Osteoblast (primary cell): ENCODE results near the gene XXYLT1. TPM values are rescaled to one million over a fixed set of nuclear protein-coding genes. Genes with fewer than 3 reads are reported as not detected.

Experiments
- DNase-seq: peaks from one replicate; pipeline ENCODE4 v3.0.0; 2011; ENCODE audit warnings: low spot score, mixed read lengths; ENCODE audit not compliant: insufficient read length; ENCODE audit errors: missing footprints
- H2AFZ ChIP-seq: 2 replicates; pipeline ENCODE4 v1.6.0; 2011; ENCODE audit warnings: mild to moderate bottlenecking, low read length
- H3K27ac ChIP-seq: 2 replicates; pipeline ENCODE4 v1.5.1; 2011; ENCODE audit warnings: mild to moderate bottlenecking, low read depth, low read length, moderate library complexity
- H3K27me3 ChIP-seq: 2 replicates; pipeline ENCODE4 v1.6.0; 2012; ENCODE audit warnings: mild to moderate bottlenecking, control low read depth, inconsistent platforms, low read length, moderate library complexity; ENCODE audit not compliant: insufficient read depth
- H3K36me3 ChIP-seq: 2 replicates; pipeline ENCODE4 v1.5.1; 2011; ENCODE audit warnings: mild to moderate bottlenecking, low read length, control low read depth, moderate library complexity; ENCODE audit not compliant: insufficient read depth
- H3K4me1 ChIP-seq: 2 replicates; pipeline ENCODE4 v1.5.1; 2011; ENCODE audit warnings: mild to moderate bottlenecking, low read length, control low read depth, moderate library complexity; ENCODE audit not compliant: insufficient read depth
- H3K4me2 ChIP-seq: 2 replicates; pipeline ENCODE4 v1.6.0; 2011; ENCODE audit warnings: mild to moderate bottlenecking, low read length; ENCODE audit not compliant: insufficient read depth
- H3K4me3 ChIP-seq: fragments of 200-600 bp; sonication (generic); 3 replicates; pipeline ENCODE4 v1.5.1; 2012; ENCODE audit warnings: mild to moderate bottlenecking, low read length, inconsistent platforms; ENCODE audit not compliant: insufficient read depth
- H3K79me2 ChIP-seq: 2 replicates; pipeline ENCODE4 v1.6.0; 2012; ENCODE audit warnings: mild to moderate bottlenecking, low read length, control low read depth, inconsistent platforms; ENCODE audit not compliant: insufficient read depth
- H3K9me3 ChIP-seq: 2 replicates; pipeline ENCODE4 v1.5.1; 2011; ENCODE audit warnings: low read depth, low read length, control low read depth
- H4K20me1 ChIP-seq: 2 replicates; pipeline ENCODE4 v1.6.0; 2012; ENCODE audit warnings: mild to moderate bottlenecking, low read length, control low read depth; ENCODE audit not compliant: insufficient read depth
- total RNA-seq: library from RNA; depleted of rRNA; stranded (reverse); fragments of >200 nt; gene quantifications from 2 replicates; pipeline ENCODE4 v1.2.3, GENCODE V29; 2012
- TF ChIP-seq, protein P1 (sequence below): IDR thresholded peaks from 2 replicates; pipeline ENCODE4 v1.5.1; 2011; ENCODE audit warnings: mild to moderate bottlenecking, low read depth, low read length, moderate library complexity; ENCODE audit errors: extremely low read depth

Gene XXYLT1
- total RNA-seq, 1 donor: 28.2 TPM

GRCh38 chr3:195044411-195044810, 226.5 kb downstream of the XXYLT1 start:
- Histone ChIP-seq H3K79me2 (no peaks in the 10 kb centered on the region), H3K9me3 (no peaks in the 10 kb centered on the region), H3K4me2 (no peak overlapping the region), H3K4me1 (no peaks in the 10 kb centered on the region), H3K4me3 (no peak overlapping the region), H4K20me1 (no peaks in the 10 kb centered on the region), H2AFZ (no peak overlapping the region), H3K27ac (no peak overlapping the region), H3K27me3 (peaks cover 7% of the 10 kb centered on the region), H3K36me3 (no peaks in the 10 kb centered on the region)
- TF ChIP-seq, protein P1, sequence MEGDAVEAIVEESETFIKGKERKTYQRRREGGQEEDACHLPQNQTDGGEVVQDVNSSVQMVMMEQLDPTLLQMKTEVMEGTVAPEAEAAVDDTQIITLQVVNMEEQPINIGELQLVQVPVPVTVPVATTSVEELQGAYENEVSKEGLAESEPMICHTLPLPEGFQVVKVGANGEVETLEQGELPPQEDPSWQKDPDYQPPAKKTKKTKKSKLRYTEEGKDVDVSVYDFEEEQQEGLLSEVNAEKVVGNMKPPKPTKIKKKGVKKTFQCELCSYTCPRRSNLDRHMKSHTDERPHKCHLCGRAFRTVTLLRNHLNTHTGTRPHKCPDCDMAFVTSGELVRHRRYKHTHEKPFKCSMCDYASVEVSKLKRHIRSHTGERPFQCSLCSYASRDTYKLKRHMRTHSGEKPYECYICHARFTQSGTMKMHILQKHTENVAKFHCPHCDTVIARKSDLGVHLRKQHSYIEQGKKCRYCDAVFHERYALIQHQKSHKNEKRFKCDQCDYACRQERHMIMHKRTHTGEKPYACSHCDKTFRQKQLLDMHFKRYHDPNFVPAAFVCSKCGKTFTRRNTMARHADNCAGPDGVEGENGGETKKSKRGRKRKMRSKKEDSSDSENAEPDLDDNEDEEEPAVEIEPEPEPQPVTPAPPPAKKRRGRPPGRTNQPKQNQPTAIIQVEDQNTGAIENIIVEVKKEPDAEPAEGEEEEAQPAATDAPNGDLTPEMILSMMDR: no peak
- no peak for DNase-seq

- TF ChIP-seq, protein P1: no peak
- no peak overlapping the region for H3K27ac ChIP-seq
- peaks cover 9% of the 10 kb centered on the region for H3K27me3 ChIP-seq
- no peaks in the 10 kb centered on the region for H3K4me1 ChIP-seq
- H3K4me3 ChIP-seq: no peak overlapping the region
- H3K9me3 ChIP-seq: no peaks in the 10 kb centered on the region
- no peak for DNase-seq
- no peak overlapping the region for H3K4me2 ChIP-seq
- H4K20me1 ChIP-seq: no peaks in the 10 kb centered on the region
- no peak overlapping the region for H2AFZ ChIP-seq
- H3K79me2 ChIP-seq: no peaks in the 10 kb centered on the region
- H3K36me3 ChIP-seq: no peaks in the 10 kb centered on the region
Measured at GRCh38 chr3:195043607-195044339, 227.2 kb downstream of the XXYLT1 start.

DNA sequence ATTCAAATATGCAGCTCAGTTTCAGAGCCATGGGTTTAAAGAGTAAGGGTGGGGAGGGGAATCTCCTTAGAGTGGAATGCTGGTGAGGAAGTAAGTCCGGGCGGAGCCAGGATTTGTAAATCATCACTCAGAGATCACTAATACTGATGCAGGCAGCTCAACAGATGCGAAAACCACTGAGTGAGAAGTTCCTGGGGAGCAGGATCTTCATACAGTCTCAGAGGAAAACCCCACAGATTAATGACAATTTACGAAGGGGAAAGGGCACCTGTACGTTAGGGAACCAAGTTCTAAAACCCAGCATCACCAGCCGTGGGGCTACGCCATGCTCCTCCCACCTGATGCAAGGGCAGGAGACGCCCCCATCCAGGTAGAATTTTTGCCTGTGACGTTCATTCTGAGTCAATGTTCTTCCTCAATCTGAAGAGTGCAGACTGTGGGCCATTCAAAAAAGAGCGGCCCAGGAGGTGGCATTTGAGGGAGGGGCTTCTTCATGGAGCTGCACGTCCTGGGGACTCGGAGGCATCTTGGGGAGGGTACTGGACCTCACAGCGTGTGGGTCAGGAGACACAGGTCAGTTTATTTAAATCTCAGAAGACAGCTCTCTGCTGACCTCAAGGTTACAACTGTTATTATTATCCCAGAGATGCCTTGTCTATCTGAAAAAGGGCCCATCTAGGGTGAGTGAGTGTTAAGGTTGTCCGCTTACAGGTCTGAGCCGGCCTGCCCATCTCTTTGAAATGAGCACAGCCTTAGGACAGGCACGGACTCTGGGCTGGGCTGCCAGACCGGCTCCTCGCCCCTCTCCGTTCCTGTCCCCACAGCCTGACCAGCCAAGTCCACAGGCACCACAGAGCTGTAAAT, 228.0 kb downstream of the XXYLT1 start:
- no peaks in the 10 kb centered on the region for H3K4me1 ChIP-seq
- no peak overlapping the region for H3K4me3 ChIP-seq
- H3K27ac ChIP-seq: no peak overlapping the region
- no peaks in the 10 kb centered on the region for H3K36me3 ChIP-seq
- TF ChIP-seq, protein P1: no peak
- no peak for DNase-seq
- H4K20me1 ChIP-seq: no peaks in the 10 kb centered on the region
- no peak overlapping the region for H3K4me2 ChIP-seq
- H3K9me3 ChIP-seq: no peaks in the 10 kb centered on the region
- H2AFZ ChIP-seq: no peak overlapping the region
- H3K79me2 ChIP-seq: no peaks in the 10 kb centered on the region
- peaks cover 9% of the 10 kb centered on the region for H3K27me3 ChIP-seq
